Amygdala (tissue), 56 donors: Measurements from ENCODE around the gene CHST11.

ENCODE experiments used
- DNase-seq, 56 donors: peaks; one replicate each; lab custom pipeline; 2025; lab: John Stamatoyannopoulos, UW

CHST11 gene

GRCh38 chr12:104638218-104638850 is 181.6 kb downstream of the CHST11 start:
- no peak for DNase-seq

DNA sequence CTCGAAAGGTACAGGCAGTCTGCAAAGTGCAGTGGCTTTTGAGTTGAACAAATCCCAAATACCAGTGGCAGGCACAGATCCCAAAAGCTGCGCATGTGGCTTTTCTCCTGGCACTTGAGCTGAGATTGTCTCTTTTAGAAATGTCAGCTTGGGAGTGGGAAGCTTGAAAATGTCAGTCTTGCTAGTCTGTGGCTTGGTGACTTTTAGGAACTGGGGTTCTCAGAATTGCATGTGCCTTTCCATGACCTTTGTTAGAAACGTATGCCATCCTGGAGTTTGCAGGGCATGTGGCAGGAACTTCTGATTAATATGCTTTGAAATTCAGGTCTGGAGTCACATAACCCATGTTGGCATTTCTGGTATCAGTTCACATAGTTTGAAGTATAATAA is 182.1 kb downstream of the CHST11 start:
- peak in 1 of 56 donors; percentile 21 for DNase-seq

DNA sequence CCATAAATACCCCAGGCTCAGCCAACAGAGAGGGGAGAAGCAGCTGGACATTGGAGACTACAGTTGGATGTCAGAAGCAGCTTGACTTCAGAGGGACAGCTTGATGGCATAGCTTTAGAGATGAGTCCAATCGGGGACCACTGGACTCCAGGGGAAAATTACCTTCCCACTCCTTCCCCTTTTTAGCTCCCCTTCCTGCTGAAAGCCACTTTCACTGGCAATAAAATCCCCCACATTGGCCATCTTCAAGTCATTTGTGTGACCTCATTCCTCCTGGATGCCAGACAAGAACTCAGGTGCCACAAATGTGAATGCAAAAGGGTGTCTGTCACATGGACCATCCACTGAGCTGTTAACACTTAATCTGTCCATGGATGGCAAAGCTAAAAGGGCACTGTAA is 184.2 kb downstream of the CHST11 start:
- DNase-seq, result no peak

DNA sequence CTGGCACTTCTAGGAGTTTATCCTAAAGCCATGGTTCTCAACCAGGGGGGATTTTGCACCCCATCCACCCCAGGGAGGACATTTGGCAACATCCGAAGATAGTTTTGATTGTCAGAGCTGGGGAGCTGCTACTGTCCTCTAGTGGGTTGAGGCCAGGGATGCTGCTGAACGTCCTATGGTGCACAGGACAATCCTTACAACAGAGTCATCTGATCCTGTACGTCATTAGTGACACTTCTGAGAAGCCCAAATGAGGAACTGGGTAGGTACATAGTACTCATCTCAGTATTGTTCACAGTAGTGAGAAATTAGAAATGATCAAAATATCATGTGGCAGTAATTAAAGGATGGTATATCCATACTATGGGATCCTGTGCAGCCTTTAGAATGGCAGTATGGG is 185.1 kb downstream of the CHST11 start:
- DNase-seq, result no peak

GRCh38 chr12:104643093-104643818 is 186.5 kb downstream of the CHST11 start:
- DNase-seq, result no peak

DNA sequence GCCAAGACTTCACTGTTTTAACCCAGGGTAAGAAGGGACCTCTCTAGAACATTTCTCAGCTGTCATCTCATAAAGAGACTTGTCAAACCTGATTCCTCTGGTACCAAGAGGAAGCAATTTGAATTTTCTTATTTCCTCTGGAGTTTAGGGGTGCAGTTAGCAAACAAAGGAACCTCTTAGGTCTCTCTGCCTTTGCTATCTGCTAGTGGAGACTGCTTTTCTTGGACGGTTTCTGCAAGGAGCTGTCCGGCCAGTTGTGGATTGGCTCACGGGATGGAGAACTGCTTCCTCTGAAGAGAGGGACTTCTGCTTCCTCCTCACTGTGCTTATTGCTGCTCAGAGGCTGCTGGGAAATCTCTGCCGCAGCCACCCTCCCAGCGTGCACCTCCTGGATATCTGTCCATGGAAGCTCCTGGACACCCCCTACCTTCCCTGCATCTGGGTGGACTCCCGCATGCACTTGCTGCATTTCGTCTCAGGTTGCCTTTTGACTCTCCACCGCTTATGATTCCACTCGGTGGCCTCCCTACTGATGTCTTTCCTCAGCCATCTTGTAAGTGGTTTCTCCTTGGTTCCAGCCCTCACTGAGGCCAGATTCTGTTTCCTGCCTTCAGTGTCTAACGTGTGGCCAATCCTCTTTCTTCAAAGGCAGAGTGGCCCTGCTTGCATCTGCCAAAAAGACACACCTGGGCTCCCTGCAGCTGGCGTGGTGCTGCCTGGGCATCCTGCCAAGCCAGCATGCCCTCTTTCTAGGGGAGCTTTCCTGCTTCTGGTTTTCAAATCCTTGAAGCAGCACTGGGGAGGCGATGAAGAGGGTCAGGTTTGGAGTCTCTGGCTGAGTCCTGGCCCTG is 187.3 kb downstream of the CHST11 start:
- peak in 3 of 56 donors; percentile 10 to 34 (median 23) for DNase-seq

- no peak for DNase-seq
These were observed 192.0 kb downstream of the CHST11 start for GRCh38 chr12:104648756-104649155.

- no peak for DNase-seq
These were observed 192.6 kb downstream of the CHST11 start for GRCh38 chr12:104649217-104649824.

DNA sequence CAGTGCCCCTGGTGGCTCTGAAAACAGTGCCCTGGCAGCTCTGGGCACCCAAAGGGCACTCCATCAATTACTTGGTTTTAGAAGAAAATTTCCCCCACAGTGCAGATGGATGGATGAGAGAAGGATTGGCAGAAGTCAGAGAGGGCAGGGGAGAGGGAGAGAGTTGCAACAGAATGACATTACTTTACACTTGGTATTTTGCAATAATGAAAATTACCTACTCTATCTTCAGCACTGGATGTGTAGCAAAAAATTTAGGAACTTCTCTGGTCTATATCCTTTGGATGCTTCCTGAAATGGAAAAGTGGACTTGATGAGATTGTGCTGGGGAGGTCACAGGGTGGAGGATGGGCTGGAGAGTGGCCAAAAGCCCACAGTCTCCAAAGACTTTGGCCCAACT is 193.2 kb downstream of the CHST11 start:
- no peak for DNase-seq

GRCh38 chr12:104650541-104650940 is 193.8 kb downstream of the CHST11 start:
- no peak for DNase-seq

DNA sequence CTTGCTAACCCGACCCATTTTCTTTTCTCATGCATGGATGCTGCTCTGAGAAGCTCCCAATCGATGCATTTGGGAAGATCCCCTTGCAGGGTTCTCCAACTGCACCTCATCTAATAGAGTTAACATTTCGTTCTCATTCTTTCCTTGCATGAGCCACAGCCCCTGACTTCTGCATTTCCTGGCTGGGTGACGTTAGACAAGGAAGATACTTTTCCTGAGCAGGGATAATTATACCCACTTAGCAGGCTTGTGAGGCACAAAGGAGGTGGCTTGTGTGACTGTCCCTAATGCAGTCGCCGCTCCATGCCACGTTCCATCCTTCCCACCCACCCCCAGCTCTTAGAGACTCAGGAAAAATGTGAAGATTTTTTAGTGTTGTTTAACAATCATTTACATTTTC is 195.1 kb downstream of the CHST11 start:
- no peak for DNase-seq

- no peak for DNase-seq
These were observed 195.6 kb downstream of the CHST11 start for GRCh38 chr12:104652358-104652757.

- DNase-seq, result no peak
These were observed 196.2 kb downstream of the CHST11 start for GRCh38 chr12:104652910-104653309.

DNA sequence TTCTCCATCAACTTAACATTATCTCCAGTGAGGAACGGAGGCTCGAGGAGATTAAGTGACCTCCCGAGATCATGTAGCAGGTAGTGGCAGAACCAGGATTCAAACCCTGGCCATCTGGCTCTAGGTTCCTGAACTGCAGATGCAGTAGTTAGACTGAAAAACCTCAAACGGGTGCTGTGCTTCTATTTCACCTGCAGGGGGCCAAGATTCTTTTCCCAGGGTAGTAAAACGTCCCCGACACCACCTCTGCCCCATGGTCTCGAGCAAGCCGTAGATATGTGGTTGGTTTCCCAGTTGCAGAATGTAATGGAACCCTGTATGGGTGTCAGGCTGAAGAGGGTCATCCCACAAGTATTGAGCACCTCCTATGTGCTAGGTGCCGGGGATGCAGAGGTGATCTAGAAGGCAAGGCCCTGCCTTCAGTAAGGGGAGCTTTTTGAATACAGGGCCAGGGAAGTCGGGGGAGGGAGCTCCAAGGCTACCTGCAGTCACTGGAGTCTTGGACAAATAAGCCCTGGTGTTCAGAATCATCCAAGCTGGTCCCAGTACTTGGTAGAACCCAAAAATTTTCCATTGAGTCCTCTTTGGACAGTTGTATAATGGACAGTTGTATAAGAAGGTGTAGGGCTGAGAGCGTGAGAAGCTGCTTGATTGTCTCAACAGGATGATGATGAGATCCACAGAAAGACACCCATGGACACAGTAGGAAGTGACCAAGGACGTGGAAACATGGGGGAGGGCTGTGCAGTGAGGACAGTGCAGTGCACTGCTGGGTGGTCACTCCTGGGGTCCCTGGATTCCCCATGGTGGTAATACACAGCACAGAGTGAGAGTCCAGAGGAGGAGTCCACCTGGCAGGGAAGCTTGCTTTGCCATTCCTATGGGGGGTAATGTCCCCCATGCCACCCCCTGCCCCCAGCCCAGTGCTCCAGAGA is 197.2 kb downstream of the CHST11 start:
- DNase-seq, result no peak

DNA sequence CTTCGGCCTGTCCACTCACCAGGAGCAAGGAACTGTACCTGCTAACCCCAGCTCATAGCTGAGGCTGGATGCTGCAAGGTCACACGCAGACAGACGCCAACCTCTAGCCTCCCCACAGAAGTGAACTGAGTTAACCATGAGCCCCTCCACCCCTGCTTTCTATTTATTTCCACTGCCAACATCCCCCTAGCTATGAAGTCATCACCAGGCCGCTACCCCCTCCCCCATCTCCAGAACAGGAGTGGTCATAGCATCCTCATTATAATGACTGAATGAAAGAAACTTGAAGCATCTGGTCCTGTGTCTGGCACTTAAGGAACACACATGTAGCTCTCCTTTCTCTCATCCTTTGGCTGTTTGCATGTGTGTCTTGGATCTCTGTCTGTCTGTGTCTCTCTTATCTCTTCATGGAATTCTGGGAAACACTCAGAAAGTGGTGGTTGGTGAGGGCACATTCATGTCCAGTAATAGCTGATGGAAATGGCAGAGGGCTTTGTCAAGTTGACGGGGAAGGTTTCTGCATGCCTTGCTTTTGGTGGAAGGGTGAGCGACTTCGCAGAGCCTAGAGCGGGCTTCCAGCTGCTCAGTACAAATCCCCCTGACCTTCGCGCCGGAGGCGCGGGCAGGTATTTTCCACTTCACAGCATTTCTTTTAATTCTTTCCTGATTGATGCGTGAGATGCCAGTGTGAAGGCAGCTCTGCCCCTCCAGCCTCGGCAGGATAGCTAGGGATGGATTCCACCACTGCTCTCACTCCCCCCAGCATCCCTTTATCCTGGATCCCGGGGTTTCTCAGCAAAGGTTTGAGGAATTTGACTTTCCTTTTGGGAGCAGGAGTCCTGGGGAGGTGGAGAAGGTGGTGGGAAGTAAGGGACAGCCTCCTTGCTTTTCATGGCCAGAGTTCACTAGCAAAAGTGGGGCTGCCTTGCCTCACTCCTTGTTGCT is 198.2 kb downstream of the CHST11 start:
- DNase-seq, result no peak

- DNase-seq, result no peak
These were observed 199.6 kb downstream of the CHST11 start for GRCh38 chr12:104656383-104656782.

GRCh38 chr12:104656921-104657320 is 200.2 kb downstream of the CHST11 start:
- DNase-seq, result peak in 1 of 56 donors; percentile 13

DNA sequence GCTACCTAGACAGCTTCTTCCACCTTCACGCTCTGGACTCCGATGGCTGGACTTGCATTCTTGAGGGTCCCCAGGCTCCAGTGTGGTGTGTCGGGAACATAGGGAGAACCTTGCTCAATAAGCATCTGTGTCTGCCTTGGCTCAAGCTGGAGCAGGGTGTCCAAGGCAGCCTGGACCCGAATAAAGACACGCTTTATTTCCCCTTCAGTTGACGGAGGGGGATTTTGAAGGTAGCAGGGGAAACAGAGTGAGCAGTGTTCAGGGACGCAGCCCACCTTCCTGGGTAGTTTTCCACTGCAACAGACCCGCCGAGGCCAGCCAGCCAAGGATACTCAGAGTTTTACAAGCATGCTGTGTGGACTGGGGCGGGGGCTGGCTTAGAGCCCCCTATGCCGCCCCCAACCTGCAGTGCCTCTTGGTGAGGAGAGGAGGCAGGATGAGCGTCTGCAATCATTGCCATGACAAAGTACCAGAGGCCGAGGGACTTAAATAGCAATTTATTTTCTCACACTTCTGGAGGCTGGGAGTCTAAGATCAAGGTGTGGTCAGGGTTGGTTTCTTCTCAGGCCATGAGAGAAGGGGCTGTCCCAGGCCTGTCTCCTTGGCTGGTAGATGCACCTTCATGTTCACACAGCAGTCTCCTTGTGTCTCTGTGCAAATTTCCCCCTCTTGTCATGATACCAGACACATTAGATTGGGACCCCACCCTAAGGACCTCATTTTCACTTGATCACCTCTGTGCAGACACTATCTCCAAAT is 201.2 kb downstream of the CHST11 start:
- DNase-seq, result peak in 1 of 56 donors; percentile 8
